Measurements from ENCODE around the gene SBF2.
A peak's percentile ranks its signal among the peaks of the same experiment; 100 is the strongest.

Gene SBF2

GRCh38 chr11:9775398-9775779 lies 518.6 kb downstream of the SBF2 start:
- no peak for DNase-seq (ENCODE audit: low read depth in 2 of 2)

- DNase-seq (ENCODE audit: low read depth in 2 of 2) = no peak
Observed at GRCh38 chr11:9774591-9775397, 519.2 kb downstream of the SBF2 start.

- DNase-seq (ENCODE audit: low read depth in 2 of 2) = no peak
Observed at GRCh38 chr11:9774109-9774508, 519.9 kb downstream of the SBF2 start.

- DNase-seq (ENCODE audit: low read depth in 2 of 2) = no peak
Observed at GRCh38 chr11:9773524-9773923, 520.5 kb downstream of the SBF2 start.

- no peak for DNase-seq (ENCODE audit: low read depth in 2 of 2)
Observed at GRCh38 chr11:9772218-9772617, 521.8 kb downstream of the SBF2 start.

- DNase-seq (ENCODE audit: low read depth in 2 of 2) = no peak
Observed at GRCh38 chr11:9771071-9771511, 522.9 kb downstream of the SBF2 start.

GRCh38 chr11:9769621-9770020 lies 524.4 kb downstream of the SBF2 start:
- no peak for DNase-seq (ENCODE audit: low read depth in 2 of 2)

GRCh38 chr11:9765320-9766101 lies 528.5 kb downstream of the SBF2 start:
- no peak for DNase-seq (ENCODE audit: low read depth in 2 of 2)

GRCh38 chr11:9763301-9763700 lies 530.7 kb downstream of the SBF2 start:
- no peak for DNase-seq (ENCODE audit: low read depth in 2 of 2)

- DNase-seq (ENCODE audit: low read depth in 2 of 2) = no peak
Observed at GRCh38 chr11:9762531-9762930, 531.5 kb downstream of the SBF2 start.

GRCh38 chr11:9761441-9761945 lies 532.5 kb downstream of the SBF2 start:
- DNase-seq (ENCODE audit: low read depth in 2 of 2) = no peak

GRCh38 chr11:9760193-9760575 lies 533.8 kb downstream of the SBF2 start:
- no peak for DNase-seq (ENCODE audit: low read depth in 2 of 2)

GRCh38 chr11:9759519-9760192 lies 534.4 kb downstream of the SBF2 start:
- DNase-seq (ENCODE audit: low read depth in 2 of 2) = peak; percentile 87

GRCh38 chr11:9758637-9759518 lies 535.1 kb downstream of the SBF2 start:
- peak; percentile 38 to 47 for DNase-seq (ENCODE audit: low read depth in 2 of 2)

- DNase-seq (ENCODE audit: low read depth in 2 of 2) = peak; percentile 92 to 93
Observed at GRCh38 chr11:9757809-9758636, 536.0 kb downstream of the SBF2 start.

- no peak for DNase-seq (ENCODE audit: low read depth in 2 of 2)
Observed at GRCh38 chr11:9756878-9757277, 537.1 kb downstream of the SBF2 start.

- DNase-seq (ENCODE audit: low read depth in 2 of 2) = no peak
Observed at GRCh38 chr11:9756461-9756860, 537.6 kb downstream of the SBF2 start.

GRCh38 chr11:9755561-9756185 lies 538.3 kb downstream of the SBF2 start:
- no peak for DNase-seq (ENCODE audit: low read depth in 2 of 2)

- no peak for DNase-seq (ENCODE audit: low read depth in 2 of 2)
Observed at GRCh38 chr11:9754010-9754471, 540.0 kb downstream of the SBF2 start.

GRCh38 chr11:9753021-9753420 lies 541.0 kb downstream of the SBF2 start:
- no peak for DNase-seq (ENCODE audit: low read depth in 2 of 2)
